ENCODE data around the gene SQSTM1.

The SQSTM1 gene

DNA sequence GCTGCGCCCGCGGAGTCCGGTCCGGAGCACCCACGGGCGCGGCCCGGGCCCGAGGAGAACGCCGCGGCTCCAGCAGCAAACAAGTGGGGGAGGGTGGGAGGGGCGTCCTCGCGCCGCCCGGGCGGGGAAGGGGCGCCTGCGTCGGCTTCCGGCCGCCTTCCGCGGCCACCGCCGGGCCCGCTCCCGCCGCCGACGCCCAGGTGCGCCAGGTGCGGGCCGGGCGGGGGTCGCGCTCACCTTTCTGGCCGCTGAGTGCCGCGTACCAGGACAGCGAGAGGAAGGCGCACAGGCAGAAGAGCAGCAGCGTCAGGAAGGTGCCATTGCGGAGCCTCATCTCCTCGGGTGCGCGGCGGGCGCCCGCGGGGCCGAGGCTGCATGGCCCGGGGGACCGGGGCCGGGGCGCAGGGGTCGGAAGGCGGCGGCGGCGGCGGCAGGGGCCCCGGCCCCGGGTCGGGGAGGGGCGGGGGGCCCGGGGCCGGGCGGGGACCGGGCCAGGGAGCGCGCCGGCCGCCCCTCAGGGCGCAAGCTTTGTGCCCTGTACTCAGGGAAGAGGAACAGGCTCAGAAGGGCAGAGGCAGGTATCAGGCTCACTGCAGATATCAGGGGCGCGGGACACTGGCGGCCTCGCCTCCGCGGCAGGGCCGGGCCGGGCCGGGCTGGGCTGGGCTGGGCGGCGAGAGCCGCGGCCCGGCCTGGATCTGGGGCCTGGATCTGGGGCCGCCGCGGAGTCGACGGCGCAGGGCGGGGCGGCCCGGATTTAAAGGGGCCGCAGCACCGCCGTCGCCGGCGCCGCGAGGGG, 14.3 kb upstream of the SQSTM1 start, which contains the start of gene MGAT4B:
MGAT4B (minus strand) TSS at position 617 of the 799 bp plus-strand sequence; CDS start at position 334, 283 bp downstream.
- DNase-seq: no peak

DNA sequence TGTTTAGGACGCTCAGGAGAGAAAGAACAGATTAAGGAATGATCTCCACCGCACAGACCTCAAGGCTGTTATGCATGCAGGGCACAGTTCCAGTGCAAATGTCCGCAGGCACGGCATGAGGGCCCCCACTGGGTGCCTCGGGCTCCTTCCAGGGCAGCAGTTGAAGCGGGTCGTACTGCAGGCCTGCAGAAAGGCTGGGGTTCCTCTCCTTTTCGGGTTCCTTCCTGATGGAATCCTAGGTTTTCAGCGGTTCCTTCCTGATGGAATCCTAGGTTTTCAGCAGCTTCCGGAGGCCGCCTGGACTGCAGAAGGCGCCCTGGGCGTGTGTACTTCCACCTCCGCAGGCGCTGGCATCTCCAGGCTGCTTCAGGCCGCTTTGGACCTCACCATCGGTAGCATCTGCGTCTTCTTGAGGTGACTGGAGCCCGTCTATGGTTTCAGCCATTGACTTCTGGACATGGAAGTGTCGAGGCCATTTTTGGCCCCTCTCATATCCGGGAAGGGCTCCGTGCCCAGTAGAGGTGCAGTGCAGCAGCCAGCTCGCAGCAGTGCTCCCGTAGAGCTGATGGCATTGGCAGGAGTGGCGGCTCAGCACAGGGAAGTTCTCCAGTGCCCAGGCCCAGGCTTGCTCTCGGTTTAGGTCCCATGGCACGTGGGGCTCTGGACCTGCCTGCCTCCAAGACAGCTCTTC, 8.4 kb upstream of the SQSTM1 start:
- DNase-seq: no peak

DNA sequence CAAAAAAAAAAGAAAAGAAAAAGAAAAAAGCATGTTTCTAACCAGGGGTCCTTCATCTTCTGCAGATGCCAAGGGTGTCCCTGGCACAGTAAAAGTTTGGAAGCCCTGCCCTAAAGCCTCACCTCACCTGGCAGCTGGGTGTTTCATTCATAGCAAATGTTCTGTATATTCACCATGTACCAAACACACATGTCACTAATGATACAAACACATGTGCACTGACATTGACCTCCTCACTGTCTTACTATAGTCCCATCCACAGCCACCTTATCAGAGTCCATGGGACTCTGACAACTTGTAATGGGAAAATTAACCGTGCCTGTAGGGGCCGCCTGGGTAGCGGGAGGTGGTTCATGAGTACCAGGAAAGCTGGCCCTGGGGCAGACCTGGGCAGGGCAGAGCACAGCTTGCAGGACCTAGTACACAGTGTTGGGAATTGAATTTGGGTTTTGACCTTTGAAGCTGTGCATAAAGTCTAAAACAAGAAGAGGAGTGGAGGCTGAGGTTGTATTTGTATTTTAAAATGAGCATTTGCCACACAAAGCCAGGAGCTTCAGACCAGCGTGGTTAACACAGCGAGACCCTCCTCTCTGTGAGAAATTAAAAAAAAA, 7.6 kb upstream of the SQSTM1 start:
- DNase-seq: no peak

DNA sequence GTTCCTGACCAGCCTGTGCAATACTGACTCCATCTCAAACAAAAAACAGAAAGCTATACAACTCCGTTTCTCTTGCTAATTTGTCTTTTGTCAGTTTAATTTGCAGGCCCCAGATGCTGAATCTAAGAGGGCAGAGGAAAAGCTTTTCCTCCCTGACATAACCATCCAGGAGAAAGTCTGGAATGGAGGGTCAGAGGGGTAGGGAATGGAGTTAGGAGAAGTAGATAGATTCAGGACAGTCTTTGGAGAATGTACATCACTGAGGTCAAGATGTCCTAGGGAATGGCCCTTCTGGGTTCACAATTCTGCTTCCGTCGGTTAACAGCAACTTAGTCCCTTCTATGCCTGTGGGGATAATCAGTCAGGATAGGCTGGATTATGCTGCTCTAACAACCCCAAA, 6.6 kb upstream of the SQSTM1 start:
- no peak for DNase-seq

DNA sequence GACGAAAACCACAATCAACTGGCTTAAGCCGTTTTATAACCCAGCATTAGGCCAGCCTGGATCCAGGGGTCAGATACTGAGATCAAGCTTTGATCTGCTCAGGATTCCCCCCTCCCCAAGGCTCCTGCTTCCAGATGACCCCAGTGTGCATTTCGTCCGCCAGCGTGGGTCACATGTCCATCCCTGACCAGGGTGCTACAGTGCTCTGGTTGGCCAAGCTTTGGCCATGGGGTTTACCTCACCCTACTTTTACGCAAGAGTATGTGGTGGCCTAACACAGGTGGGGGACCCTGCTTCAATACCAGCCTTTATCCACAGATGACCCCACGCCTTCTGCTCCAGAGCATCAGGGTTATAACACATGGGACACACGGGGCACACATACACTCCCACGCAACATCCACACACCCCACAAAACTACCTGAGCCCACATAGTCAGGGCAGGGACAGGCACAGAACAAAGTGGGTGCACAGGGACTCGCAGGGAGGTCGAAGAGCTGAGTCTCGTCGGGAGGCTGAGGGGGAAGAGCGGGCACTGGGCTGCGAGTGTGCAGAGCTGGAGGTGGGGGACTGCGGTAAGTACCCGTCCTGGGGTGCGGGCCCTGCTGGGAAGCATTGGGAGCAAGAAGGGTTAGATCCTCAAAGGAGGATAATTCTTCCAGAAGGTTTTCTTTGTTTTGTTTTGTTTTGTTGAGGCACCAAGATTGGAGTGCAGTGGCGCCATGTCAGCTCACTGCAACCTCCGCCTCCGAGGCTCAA, 5.0 kb upstream of the SQSTM1 start:
- DNase-seq: no peak

DNA sequence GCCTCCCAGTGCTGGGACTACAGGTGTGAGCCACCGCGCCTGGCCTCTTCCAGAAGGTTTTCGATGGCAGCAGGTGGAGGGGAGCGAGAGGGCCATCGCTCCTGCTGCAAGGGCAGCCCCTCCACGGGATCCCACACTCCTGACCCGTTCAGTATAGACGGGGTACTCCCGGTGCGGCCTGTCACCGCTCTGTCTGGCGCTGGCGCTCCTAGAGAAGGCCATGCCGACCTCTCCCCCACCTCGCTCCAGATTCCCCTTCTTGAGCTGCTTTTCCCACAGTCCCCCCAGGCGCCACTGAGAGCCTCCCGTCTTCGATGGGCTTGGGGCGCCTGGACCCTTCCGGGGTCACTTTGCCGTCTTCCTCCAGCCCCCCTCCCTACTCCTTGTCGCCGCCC, 4.3 kb upstream of the SQSTM1 start:
- no peak for DNase-seq

DNA sequence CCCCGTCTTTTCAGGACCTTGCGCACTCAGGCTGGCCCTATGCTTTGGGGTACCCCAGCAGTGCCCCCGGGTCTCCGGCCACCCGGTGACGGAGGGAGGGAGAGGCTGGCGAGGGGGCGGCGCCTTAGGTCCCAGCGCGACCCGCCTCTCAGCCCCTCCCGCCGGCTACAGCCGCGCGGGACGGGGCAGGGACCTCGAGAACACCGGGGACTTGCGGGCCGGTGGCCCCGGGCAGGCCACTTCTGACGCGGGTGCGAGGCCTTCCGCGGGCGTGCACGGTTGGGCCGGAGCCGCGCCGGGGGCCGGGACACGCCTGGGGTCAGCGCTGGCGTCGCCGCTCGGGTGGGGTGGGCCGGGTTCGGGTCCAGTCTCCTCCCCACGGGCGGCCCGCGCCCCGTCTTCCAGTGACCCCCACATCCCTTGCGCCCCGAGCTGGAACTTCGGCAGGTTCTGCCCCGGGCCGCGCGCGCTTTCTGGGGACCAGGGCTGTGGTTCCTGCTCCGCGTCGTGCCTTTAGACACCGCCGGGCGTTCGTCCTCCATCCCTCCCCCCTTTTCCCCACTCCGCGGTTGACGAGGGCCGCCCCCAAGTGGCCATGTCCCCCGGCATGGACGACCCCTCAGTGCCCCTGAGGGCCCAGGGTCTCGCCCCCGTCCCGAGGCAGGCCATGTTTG, 3.8 kb upstream of the SQSTM1 start:
- DNase-seq: no peak

DNA sequence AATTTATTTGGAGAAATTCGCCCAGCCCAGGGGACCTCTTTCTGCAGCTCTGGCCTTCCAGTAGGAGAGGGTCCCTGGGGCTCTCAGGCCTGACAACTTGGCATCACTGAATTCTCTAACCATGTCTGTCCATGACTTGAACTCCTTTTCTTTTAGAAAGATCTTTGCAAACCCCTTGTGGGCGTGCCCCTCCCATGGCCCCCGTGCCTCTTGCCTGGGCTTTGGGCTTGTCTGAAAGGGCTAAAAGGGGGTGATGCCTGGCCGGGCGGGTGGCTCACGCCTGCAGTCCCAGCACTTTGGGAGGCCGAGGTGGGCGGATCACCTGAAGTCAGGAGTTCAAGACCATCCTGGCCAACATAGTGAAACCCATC, 3.2 kb upstream of the SQSTM1 start:
- no peak for DNase-seq

DNA sequence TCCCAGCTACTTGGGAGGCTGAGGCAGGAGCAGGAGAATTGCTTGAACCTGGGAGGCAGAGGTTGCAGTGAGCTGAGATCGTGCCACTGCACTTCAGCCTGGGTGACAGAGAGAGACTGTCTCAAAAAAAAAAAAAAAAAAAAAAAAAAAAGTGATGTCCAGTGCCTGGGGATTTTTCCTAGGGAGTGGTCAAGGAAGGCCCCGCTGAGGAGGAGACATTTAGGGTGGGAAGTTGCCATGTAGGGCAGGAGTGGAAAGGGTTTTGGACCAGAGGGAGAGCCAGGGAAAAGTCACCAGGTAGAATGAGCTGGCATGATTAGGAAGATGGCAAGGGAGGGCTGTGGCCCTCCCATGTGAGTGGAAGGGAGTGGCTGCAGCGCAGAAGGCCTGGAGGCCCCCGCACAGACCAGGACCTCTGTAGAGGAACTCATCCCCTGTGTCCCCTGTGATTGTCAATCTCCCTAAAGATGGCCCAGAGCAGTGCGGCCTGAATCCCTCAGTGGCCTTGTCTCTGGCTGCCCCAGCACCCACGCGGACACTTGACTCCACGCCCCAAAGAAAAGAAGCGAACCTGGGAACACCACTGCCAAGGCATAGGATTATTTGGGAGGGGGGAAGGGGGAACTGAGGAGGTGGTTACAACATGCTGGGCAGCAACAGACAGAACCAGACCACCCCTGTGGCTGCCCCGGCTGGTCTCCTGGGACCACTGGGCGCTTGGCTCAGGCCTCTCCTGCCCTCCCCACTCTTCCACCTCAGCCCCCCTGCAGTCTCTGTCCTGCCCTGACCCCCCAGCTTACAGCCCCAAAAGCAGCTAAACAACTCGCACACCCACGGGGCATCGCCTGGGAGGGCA, 2.6 kb upstream of the SQSTM1 start:
- DNase-seq: peak; percentile 0

DNA sequence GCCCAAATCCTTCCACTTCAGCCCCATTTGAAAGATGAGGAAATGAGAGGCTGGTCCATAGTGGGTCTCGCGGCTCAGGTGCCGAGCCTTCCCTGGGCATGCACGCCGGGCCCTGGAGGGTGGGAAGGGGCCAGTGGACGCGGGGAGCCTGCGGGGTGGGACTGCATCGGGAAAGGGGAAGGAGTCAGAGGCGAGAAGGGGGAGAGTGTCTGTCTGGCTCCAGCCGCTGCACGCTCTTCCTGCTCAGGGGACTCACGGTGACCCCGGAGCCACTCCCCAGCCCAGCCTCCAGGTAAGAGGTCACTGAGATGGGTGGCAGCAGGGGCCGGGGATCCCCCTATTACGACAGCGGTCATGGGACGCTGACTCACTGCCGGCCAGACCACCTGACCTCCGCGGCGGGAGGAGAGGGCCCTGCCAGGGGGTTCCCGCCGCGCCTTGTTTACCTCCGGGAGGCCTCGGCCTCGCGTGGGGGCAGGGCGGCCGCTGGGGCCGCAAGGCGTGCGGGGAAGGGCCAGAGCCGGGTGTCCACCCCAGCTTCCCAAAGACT, 1.9 kb upstream of the SQSTM1 start:
- DNase-seq: peak; percentile 92

DNA sequence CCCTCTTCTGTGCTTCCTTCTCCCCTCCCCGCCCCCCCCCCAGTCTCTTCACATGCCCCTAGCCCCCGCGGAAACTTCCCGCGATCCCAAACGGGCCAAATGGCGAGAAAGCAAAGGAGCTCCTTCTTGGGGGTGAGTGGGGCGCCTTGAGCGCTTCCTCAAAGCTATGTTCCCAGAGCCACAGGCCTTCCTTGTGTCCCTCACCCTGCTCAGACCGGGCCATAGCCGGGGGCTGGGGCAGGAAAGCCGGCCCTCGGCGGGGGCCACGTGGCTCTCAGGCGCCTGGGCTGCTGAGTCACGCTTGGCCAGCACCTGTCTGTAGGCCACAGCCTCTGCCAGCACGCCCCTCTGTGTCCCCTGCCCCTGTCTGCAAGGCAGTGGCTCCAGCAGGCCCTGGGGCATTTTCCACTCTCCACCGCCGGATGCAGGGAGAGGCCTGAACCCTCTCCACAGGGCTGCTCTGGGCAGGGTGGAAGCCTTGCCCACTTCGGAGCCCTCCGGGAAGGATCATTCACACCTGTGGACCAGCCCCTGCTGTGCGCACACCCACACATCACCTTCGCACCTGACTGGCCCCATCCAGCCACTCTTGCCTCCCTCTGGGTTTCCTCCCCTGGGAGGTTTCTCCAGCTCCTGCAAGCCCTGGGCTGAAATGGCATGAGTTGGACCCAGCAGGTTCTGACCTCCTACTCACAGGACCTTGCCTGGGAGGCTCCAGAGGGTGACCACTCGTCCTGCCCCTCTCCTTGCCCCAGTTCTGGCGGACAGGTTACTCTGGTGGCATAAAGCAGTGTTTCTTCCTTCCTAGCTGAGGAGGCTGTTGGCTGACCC, 1.2 kb upstream of the SQSTM1 start:
- peak; percentile 36 for DNase-seq

DNA sequence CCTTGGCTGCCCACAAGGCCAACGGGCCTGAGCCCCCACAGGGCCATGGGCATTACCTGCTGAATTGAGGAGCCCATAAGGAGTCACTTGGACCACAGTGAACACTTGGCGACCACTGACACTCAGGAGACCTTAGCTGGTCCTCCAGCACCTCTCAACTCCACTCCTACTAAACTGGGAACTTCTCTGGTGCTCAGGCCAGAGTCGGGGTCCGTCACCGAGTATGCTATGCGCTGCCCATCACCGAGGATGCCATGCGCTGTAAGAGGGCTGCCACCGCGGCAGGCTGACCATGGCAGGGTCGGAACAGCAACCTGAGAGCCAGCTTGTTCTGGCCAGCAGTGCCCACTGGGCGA, 600 bp upstream of the SQSTM1 start:
- DNase-seq: no peak

DNA sequence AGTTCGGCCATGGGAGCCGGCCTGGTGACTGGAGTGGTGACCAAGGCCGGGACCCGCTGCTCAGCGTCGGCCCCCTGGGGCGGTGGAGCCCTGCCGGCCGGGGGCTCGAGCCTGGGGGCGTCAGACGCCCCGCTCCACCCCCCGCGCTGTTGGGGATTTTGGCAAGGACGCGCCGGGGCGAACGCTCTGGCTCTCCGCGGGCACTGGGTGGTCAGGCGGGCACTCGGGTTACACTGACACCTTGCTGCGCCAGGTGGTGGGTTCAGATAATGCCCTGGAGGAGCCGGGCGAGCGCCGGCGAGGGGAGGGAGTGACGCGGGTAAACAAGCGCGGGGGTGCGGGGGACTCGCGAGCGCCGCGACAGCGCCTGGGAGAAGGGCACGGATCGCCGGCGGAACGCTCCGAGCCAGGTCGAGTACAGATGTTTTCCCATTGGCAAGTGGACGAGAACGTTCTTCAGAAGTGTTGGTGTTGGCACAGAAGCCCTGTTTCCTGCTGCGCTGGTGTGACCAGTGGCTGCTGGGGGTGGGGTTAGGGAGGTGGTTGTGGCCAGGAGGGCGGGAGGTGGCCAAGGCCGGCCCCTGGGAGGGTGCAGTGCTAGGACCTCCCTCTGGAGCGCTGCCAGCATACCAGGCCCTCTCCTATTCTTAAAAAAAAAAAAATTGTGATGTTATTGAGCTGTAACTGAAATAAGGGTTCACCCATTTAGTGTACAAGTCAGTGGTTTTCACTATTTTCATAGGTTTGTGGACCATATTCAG, 773 bp downstream of the SQSTM1 start:
- peak; percentile 85 for DNase-seq

DNA sequence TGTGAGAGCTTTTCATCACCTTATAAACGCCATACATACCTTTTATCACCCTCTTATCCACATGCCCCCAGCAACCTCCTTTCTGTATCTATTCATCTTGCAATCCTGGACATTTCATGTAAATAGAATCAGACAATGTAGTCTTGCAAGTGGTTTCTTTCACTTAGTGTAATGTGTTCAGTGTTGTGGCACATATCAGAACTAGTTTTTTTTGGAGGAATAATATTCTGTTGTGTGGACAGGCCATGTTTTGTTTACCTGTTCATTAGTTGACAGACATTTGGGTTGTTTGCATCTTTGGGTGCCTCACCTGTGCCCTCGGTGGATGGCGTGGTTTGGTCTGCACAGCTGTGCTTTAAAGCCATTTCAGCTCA, 1.3 kb downstream of the SQSTM1 start:
- no peak for DNase-seq

DNA sequence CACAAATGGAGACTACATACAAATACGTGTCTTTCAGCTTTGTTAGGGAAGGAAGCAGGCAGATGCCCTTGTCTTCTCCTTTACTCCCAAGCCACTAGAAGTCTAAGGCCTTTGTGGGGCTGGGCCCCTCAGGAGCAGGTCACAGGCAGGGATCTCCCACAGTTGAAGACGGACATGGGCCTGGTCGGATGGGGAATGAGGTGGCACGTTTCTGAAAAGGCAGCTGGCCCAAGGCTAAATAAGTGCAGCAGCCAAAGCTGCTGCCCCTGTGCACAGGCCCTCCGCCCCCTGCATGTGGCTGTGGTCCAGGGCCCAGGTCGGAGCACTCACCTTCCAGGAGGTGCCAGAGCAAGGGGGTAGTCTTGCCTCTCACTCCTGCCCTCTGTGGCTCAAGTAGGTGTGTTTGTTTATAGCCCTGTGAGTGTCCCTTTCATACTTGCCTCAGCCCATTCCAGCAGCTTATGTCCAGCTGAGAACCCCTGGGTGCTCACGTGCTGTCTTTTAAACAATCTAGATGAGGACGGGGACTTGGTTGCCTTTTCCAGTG, 1.8 kb downstream of the SQSTM1 start:
- DNase-seq: no peak

DNA sequence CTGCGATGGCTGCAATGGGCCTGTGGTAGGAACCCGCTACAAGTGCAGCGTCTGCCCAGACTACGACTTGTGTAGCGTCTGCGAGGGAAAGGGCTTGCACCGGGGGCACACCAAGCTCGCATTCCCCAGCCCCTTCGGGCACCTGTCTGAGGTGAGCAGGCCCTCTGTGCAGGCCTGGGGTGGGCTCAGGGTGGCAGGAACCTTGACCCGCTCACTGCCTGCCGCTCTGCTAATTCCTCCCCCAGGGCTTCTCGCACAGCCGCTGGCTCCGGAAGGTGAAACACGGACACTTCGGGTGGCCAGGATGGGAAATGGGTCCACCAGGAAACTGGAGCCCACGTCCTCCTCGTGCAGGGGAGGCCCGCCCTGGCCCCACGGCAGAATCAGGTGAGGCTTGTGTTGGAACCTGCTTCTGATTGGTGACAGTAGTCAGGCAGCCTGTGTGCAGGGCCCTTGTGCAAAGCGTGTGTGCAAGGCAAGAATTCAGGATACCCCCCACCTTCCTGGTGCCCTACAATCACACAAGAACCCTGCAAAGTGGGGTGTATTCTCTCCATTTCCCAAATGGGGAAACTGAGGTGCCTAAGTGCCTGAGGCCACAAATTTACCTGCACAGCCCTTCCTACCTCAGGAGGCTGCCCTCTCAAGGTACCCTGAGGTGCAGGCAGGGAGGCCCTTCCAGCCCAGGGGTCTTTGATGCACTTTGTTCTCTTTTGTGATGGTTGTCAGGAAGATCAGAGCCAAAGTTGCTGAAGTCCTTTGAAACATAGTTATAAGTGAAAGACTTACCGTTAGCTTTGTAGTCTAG, 3.4 kb downstream of the SQSTM1 start:
- no peak for DNase-seq

DNA sequence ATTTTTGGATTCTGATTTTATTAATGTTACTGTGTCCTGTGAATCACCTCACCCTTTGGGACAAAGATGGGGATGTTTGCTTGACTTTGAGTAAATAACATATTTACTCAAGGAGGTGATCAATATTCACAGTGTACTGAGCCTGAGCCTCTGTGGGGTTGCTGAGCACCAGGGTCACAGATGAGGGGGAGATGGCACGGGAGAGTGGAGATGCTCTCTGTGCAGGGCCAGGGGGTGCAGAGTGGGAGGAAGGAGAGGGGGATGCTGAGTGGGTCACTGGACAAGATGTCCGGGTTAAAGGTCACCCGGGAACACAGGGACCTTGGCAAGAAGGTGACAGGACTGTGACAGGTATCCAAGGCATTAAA, 4.0 kb downstream of the SQSTM1 start:
- DNase-seq: no peak

DNA sequence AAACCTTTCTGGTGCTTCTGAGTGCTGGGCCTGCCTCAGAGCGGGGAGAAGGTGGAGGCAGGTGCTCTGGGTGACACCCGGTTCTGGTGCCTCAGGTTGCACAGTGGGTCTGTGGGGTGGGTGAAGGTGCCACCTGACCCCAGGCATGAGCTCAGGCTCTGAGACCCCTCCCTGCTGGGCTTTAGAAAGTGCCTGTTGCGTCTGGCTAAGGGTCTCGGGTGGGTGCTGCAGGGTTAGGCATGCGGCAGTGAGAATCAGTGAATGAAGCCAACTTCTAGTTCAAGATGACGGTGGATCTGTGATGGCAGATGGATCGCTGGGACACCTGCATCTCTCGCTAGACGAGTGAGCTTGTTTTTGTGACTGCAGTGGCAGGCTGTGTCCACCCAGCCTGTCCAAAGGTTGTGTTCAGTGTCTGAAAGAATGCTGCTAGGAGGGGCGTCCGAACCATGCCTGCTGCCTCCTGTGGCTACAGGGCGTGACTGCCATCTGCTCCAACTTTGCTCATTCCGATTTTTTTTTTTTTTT, 5.0 kb downstream of the SQSTM1 start:
- no peak for DNase-seq
